Jurkat, Clone E6-1 (cell line): ENCODE measurements around the gene CYBRD1.

Experiments used
- DNase-seq: peaks from one replicate; pipeline ENCODE4 v3.0.0-alpha.2; 2011; ENCODE audit warnings: low read depth, low spot score
- H3K4me3 ChIP-seq: 2 replicates; pipeline ENCODE4 v1.5.1; 2011; ENCODE audit warnings: mild to moderate bottlenecking, low read length, control low read depth, moderate library complexity

CYBRD1 gene

DNA sequence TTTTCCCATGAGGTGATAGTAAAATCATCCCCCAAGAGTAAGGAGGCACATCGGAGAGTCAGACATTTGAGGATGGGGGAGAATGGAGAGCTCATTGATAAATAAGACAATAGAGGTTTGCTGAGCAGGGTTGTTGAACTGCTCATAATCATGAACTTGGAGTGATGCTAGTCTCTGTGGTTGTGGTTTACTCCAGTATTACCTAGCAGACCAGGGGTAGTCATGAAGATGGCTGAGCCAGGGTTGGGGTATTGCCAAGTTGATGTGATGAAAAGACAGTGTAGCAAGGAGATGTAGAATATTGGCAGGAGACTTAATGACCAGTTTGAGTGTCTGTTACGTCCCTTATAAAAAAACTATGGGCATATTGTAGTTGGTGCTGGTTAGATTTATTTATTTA lies 25.4 kb downstream of the CYBRD1 start:
- DNase-seq: no peak
- no peak overlapping the region for H3K4me3 ChIP-seq

DNA sequence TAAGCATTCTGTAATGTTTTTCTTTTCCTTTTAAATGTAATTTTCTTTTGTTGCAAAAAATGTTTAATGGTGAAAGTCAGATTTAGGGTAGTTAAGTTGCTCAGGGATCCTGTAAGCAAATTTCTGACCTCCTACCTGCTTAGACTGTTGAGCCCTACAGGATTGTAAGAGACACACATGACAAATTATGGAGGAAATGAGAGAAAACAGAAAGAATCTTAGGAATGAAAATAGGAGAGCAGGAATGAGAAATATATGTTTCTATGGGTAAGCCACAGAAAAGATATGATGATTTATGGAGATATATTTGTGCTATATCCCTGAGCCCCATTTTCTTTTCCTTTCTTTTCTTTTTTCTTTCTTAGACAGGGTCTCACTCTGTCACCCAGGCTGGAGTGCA lies 28.3 kb downstream of the CYBRD1 start:
- H3K4me3 ChIP-seq: no peak overlapping the region
- DNase-seq: no peak

DNA sequence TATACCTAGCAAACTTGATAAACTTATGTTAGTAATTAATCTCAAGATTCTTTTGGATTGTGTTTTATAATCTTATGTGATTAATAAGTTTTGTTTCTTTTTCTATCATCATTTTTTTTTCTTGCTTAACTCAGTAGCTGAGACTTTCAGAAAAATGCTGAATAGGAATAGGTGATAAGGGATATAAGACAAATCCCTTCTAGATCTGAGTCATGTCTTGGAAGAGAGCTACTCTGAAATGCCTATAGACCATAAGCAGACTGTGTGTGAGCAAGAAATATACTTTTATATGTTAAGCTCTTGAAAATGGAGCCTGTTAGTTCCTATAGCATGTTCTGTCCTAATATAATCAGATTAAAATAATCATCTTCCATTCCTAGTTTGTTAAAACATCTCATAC lies 29.6 kb downstream of the CYBRD1 start:
- no peak overlapping the region for H3K4me3 ChIP-seq
- DNase-seq: no peak

DNA sequence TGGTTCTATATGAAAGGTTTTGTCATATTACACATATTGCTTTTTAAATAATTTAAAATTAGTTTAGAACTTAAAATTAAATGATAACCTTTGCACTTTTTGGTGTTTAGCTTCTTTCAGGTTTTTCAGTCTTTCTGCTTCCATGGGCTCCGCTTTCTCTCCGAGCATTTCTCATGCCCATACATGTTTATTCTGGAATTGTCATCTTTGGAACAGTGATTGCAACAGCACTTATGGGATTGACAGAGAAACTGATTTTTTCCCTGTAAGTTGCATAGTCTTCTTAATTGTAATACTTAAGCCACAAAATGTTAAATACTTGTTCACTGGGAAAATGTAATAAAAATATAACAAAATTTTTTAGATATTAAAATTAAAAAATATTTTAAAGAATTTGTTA lies 31.0 kb downstream of the CYBRD1 start:
- H3K4me3 ChIP-seq: no peak overlapping the region
- DNase-seq: no peak

DNA sequence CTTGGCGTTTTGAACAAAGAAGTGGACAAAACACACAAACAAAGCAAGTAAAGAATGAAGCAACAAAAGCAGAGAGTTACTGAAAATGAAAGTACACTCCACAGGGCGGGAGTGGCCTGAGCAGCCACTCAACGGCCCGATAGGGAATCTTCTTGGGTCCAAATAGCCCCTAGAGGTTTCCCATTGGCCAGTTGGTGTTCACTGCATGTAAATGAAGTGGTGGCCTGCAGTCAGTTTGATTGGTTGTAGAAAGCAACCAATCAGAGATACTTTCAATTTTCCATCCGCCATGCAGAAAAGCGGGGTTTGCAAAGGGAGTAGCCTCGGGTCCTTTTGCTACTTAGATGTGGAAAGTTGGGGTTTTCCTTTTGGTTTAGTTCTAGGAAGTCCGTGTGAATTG lies 31.6 kb downstream of the CYBRD1 start:
- DNase-seq: no peak
- no peak overlapping the region for H3K4me3 ChIP-seq

DNA sequence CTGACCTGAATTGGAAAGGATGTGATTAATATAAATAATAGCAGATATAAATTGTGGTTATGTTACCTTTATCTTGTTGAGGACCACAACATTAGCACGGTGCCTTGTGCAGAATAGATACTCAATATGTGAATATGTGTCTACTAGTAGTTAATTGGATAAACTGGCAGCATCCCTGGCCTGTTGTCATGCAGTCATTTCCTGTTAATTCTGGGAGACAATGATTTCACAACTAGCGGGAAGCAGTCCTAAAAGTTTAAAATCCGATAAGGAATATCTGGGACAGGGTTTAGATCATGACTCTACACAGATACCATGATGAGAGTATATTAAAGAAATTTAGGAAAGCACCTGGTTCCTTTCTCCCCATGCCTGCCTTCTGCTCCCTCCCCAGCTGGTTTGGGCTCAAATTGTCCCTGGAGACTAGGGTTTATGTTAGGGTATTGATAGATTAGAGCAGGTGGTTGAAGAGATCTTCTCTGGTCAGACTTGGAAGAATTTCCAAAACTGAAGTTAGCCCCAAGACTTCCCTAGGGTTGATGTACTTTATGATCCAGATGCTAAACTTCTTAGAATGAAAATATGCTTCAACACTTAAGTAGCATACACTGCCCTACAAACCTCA lies 32.8 kb downstream of the CYBRD1 start:
- DNase-seq: no peak
- H3K4me3 ChIP-seq: no peak overlapping the region

DNA sequence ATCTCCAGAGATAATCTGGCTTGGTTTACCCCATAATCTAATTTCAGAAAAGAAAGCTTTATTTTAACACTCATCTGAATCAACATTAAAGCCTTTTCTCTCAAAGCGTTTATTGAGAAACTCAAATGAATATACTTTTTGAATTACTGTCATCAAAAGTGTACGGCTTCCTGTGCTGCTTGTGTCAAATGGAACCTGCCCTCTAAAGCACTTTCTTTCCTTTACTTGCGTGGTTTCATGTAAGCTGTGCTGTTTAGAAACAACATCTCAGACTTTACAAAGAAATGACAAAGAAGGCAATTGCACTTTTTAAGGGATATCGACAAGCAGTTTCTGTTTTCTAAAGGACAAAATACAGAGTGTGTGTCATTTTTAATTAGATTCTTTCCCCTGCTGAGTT lies 35.1 kb downstream of the CYBRD1 start:
- H3K4me3 ChIP-seq: no peak overlapping the region
- no peak for DNase-seq

DNA sequence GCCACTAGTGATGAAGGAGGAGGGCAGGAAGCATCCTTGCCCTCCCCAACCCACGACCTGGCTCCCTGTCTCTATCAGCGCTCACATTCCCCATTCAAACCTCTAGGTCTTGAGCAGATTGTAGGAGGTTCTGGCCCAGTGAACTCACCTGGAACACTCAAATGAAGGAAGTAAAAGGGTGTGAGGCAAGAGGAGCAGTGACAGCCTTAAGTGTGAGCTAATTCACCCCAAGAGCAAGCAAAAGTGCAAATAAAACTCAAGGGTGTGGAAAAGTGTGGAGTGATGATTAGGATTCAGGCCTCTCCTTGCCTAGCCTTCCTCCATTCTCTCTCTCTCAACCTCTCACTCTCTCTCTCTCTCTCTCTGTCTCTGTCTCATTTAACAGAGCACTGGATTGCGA lies 41.0 kb downstream of the CYBRD1 start:
- DNase-seq: no peak
- no peak overlapping the region for H3K4me3 ChIP-seq

DNA sequence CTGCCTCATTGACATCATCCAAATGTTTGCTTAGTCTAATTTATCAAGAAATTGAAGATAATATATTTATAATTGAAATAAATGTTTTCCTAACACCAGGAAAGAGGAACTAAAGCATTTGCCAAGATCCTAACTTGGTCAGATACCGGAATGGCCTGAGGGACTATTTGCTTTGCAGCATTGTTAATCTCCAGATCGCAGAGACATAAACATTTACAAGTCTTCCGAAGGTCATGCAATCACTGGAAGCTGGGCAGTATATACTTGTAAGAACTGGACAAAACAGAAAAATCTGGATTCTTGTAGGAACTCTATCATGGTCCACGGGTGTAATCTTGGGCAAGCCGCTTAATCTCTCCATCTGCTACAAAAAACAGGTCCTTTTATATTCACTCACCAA lies 42.2 kb downstream of the CYBRD1 start:
- no peak overlapping the region for H3K4me3 ChIP-seq
- DNase-seq: no peak

DNA sequence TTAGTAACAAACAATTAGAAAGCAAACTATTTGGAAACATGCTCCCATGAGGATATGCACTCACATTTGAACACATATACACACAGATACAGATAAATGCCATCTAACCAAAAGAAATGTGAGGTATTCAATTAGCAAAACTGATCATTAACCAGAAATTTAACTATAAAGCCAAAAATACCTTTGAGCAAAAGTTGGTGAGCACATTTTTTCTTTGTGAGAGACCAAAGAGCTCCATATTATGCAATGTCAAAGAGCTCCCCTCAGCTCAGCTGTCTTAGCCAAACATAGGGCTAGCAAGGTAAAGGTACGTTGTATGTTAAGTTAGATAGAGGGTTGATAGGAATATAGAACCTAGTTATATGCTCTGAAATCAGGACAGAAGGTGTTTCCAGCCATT lies 43.8 kb downstream of the CYBRD1 start:
- DNase-seq: no peak
- no peak overlapping the region for H3K4me3 ChIP-seq

DNA sequence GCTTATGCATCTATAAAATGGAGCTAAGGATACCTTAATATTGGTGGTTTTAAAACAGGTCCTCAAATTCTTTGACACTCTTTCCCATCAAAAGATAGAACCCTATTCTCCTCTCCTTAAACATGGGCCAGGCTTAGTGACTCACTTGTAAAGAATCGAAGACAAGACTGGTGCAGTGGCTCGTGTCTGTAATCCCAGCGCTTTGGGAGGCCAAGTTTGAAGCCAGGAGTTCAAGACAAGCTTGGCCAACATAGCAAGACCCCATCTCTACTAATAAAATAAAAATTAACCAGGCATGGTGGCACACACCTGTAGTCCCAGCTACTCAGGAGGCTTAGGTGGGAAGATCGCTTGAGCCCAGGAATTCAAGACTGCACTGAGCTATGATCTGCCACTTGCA lies 44.5 kb downstream of the CYBRD1 start:
- DNase-seq: no peak
- H3K4me3 ChIP-seq: no peak overlapping the region

DNA sequence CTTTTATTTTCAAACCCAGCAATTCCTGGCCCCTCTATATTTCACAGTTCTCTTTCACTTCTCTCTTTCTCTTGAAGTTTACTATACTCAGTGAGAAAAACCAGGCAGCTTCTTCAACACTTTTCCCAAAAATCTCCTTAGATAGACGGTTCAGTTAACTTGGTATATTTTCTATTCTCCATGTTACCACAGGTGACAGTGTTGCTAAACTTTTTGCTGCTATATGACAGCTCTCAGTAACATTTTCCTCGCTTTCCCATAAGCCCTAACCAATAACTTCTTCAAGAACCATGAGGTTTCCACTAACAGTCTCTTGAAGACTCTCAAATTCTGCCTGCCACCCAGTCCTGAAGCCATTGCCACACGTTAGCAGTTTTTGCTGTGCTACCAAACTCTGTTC lies 45.8 kb downstream of the CYBRD1 start:
- no peak overlapping the region for H3K4me3 ChIP-seq
- no peak for DNase-seq

DNA sequence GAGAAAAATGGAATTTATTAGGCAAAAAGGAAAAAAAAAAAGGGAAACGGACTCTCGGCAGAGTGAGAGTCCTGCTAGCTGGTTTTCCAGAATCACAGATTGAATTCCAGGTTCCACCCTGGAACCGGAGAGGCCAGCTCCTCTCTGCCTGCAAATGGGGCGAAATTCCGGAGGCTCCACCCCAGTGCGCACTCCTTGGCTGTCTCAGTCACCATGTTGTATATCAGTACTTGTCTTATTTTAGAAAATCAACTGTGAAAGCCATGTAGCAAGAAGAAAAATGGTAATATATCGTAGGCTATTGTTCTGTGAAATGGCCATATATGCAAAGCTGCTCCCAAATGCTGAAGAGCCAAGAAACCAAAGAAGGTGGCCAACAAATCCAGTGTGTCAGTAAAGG lies 49.4 kb downstream of the CYBRD1 start:
- DNase-seq: no peak
- no peak overlapping the region for H3K4me3 ChIP-seq

DNA sequence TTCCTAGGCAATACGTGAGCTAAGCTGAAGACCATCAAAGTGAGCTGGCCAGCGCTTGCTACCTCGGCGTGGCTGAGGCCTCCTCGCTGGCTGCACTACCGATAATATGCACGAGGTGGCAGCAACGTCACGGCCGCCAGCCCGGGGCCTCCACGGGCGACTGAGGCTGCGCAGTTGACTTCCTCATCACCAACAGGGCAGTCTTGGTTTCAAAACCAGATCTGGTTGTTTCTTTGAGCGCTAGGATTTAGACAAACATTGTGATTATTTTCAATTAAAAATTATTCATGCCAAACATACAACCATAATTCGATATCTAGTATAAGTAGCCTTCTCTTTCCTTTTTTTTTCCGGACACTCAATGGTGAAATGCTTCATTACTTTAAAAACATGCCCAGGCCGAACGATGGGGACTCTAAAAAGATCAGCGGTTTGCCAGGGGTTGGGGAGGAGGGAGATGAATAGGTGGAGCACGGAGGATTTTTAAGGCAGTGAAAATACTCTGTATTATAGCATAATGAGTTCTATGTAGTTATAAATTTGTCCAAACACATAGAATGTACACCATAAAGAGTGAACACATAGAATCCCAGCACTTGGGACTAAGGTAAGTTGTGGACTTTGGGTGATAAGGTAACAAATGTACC lies 52.0 kb downstream of the CYBRD1 start:
- DNase-seq: peak; percentile 61
- H3K4me3 ChIP-seq: no peak overlapping the region

DNA sequence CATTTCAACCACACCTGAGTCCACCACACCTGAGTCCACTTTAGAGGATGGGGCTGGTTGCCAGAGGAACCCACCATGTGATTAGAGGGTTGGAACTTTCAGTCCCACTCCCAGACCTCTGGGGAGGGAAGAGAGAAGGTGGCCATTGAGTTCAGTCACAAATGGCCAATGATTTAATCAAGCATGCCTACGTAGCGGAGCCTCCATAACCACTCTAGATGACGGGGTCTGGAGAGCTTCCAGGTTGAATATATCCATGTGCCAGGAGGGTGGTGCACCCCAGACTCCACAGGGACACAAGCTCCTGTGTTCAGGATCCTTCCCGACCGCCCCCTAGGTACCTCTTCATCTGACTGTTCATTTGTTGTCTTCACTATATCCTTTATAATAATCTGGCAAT lies 53.3 kb downstream of the CYBRD1 start:
- H3K4me3 ChIP-seq: no peak overlapping the region
- DNase-seq: no peak

DNA sequence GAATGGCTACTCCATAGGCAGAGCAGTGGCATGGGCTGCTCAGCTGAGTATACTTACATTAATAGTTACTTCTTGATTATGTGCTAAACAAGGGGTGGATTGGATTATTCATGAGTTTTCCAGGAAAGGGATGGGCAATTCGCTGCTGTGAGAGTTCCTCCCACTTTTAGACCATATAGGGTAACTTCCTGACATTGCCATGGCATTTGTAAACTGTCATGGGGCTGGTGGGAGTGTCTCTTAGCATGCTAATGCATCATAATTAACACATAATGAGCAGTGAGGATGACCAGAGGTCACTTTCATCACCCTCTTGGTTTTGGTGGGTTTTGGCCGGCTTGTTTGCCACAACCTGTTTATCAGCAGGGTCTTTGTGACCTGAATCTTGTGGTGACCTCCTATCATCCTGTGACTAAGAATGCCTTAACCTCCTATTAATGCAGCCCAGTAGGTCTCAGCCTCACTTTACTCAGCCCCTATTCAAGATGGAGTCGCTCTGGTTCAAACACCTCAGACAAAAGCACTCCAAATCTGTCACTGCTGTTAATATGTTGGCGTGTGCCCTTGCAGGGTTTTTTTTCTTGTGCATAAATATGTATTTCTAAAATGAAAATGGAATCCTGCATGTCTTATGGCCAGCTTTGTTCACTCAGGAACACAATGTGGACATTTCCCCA lies 56.0 kb downstream of the CYBRD1 start:
- H3K4me3 ChIP-seq: no peak overlapping the region
- no peak for DNase-seq

DNA sequence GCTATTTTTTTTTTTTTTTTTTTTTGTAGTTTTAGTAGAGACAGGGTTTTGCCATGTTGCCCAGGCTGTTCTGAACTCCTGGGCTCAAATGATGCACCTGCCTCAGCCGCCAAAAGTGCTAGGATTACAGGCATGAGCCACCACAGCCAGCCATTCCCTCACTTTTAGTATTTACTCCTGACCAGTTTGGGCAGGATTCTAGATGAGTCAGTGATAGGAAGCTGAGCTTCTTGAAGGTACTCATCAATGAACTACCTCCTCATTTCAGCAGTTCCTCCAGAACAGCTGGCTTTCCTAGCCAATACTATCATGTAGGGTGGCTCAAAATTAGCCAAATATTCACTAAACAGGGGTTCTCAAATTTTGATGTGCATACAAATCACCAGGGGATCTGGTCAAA lies 57.2 kb downstream of the CYBRD1 start:
- DNase-seq: no peak
- no peak overlapping the region for H3K4me3 ChIP-seq

DNA sequence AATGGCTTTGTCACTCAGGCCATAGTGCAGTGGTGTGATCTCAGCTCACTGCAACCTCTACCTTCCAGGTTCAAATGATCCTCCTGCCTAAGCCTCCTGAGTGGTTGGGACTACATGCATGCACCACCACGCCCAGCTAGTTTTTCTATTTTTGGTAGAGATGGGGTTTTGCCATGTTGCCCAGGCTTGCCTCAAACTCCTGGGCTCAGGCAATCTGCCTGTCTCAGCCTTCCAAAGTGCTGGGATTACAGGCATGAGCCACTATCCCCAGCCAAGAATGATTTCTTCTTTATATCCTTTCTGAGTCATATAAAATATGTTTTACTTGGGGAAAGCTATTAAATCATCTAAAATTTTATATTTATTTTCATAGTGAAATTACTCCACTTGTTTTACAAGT lies 61.3 kb downstream of the CYBRD1 start:
- DNase-seq: no peak
- H3K4me3 ChIP-seq: no peak overlapping the region

DNA sequence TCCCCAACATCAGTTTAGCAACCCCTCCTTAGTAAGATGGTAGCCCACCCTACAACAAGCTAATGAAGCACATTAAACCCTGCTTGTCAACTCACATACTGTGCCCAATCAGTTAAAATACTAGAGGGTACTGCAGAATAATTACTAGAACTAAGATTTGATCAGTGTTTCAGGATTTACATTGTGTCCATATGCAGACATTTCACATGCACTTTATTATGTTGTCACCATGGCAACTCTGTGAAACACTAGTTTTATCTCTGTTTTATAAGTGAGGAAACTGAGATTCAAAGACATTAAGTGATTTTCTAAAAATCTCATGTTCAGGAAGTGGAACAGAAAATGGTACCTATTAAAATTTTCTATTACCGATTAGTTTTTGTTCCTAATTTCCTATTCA lies 61.7 kb downstream of the CYBRD1 start:
- no peak overlapping the region for H3K4me3 ChIP-seq
- no peak for DNase-seq

DNA sequence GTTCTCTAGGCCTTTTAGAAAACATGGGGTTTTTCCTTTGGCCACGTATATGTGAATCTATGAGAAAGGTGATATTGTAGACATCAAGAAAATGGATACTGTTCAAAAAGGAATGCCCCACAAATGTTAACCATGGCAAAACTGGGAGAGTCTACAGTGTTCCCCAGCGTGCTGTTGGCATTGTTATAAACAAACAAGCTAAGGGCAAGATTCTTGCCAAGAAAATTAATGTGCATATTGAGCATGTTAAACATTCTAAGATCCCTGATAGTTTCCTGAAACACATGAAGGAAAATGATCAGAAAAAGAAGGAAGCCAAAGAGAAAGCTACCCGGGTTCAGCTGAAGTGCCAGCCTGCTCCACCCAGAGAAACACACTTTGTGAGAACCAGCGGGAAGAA lies 64.9 kb downstream of the CYBRD1 start:
- DNase-seq: no peak
- no peak overlapping the region for H3K4me3 ChIP-seq

DNA sequence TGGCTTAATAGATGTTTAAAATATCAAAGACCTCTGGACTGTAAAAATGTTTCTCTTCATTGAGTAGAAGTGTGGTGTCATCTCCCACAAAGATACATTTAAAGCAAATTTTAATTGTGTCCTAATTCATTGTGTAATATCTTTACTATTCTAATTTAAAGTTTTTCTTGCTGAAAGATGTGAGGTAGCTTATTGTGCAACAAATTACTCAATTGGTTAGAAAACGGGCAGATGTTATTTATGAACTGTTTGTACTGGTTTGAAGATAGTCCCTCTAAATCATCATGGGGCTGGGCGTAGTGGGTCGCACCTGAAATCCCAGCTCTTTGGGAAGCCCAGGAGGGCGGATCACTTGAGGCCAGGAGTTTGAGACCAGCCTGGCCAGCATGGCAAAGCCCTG lies 65.3 kb downstream of the CYBRD1 start:
- H3K4me3 ChIP-seq: no peak overlapping the region
- DNase-seq: no peak
